HG03097 (cell line): ENCODE data around the gene PBX2.
"Not testable (repeated sequence)": the region's sequence is repeated elsewhere in the genome, so short reads cannot be mapped to it uniquely, and the experiment has no call there.

ENCODE experiments used
- ATAC-seq: cut with Tn5 transposase; IDR thresholded peaks from one replicate; pipeline ENCODE4 v1.9.1; 2021; ENCODE audit not compliant: unreplicated experiment, low FRiP score

Gene PBX2

GRCh38 chr6:32190054-32190851, at the start of gene PBX2:
Gene PBX2 (minus strand): TSS chr6:32190202. CDS start chr6:32189915, 287 bp downstream.
- ATAC-seq, result no peak

GRCh38 chr6:32239462-32239861, 49.5 kb upstream of the PBX2 start:
- ATAC-seq, result no peak

- no peak for ATAC-seq
Observed at GRCh38 chr6:32234934-32235333, 44.9 kb upstream of the PBX2 start.

- no peak for ATAC-seq
Observed at GRCh38 chr6:32226434-32226833, 36.4 kb upstream of the PBX2 start.

- no peak for ATAC-seq
Observed at GRCh38 chr6:32224696-32225095, 34.7 kb upstream of the PBX2 start.

GRCh38 chr6:32223258-32224235, 33.5 kb upstream of the PBX2 start, which contains the start of gene NOTCH4:
Gene NOTCH4 (minus strand): TSS chr6:32224067. CDS start chr6:32223928, 139 bp downstream.
- no peak for ATAC-seq

GRCh38 chr6:32222333-32223230, 32.6 kb upstream of the PBX2 start:
- ATAC-seq, result no peak

GRCh38 chr6:32220021-32220420, 30.0 kb upstream of the PBX2 start:
- ATAC-seq, result no peak

- ATAC-seq, result no peak
Observed at GRCh38 chr6:32218167-32218566, 28.2 kb upstream of the PBX2 start.

- ATAC-seq, result no peak
Observed at GRCh38 chr6:32216998-32217397, 27.0 kb upstream of the PBX2 start.

- ATAC-seq, result no peak
Observed at GRCh38 chr6:32216285-32216684, 26.3 kb upstream of the PBX2 start.

GRCh38 chr6:32215617-32216016, 25.6 kb upstream of the PBX2 start:
- ATAC-seq, result no peak

GRCh38 chr6:32214126-32214525, 24.1 kb upstream of the PBX2 start:
- ATAC-seq, result no peak

- ATAC-seq, result no peak
Observed at GRCh38 chr6:32213649-32214048, 23.6 kb upstream of the PBX2 start.

GRCh38 chr6:32212076-32212760, 22.2 kb upstream of the PBX2 start:
- ATAC-seq, result no peak

GRCh38 chr6:32211432-32211831, 21.4 kb upstream of the PBX2 start:
- ATAC-seq, result not testable (repeated sequence)

- no peak for ATAC-seq
Observed at GRCh38 chr6:32210191-32210601, 20.2 kb upstream of the PBX2 start.

- ATAC-seq, result no peak
Observed at GRCh38 chr6:32208996-32209395, 19.0 kb upstream of the PBX2 start.

GRCh38 chr6:32204268-32204715, 14.3 kb upstream of the PBX2 start:
- ATAC-seq, result no peak
